NCI-H187 (cell line): ENCODE data around the gene FAM117B.

Experiments
- DNase-seq, 2 experiments: peaks; one replicate each; lab custom pipeline; 2025; lab: John Stamatoyannopoulos, UW

The FAM117B gene

GRCh38 chr2:202634556-202635427 is at the start of gene FAM117B:
FAM117B (plus strand) TSS chr2:202634969; CDS start chr2:202635188, 219 bp downstream.
- peak; percentile 87 to 89 for DNase-seq

- peak in 1 of 2 experiments; percentile 12 for DNase-seq
Measured at GRCh38 chr2:202588647-202589581, 45.9 kb upstream of the FAM117B start.

GRCh38 chr2:202589582-202589949 is 45.2 kb upstream of the FAM117B start:
- no peak for DNase-seq

- DNase-seq, result no peak
Measured at GRCh38 chr2:202592566-202592965, 42.2 kb upstream of the FAM117B start.

- no peak for DNase-seq
Measured at GRCh38 chr2:202599105-202599504, 35.7 kb upstream of the FAM117B start.

GRCh38 chr2:202599911-202600310 is 34.9 kb upstream of the FAM117B start:
- no peak for DNase-seq

GRCh38 chr2:202604699-202605098 is 30.1 kb upstream of the FAM117B start:
- DNase-seq, result no peak

GRCh38 chr2:202605174-202605573 is 29.6 kb upstream of the FAM117B start:
- DNase-seq, result no peak

- no peak for DNase-seq
Measured at GRCh38 chr2:202608142-202608852, 26.5 kb upstream of the FAM117B start.

- no peak for DNase-seq
Measured at GRCh38 chr2:202609381-202610145, 25.2 kb upstream of the FAM117B start.

GRCh38 chr2:202610380-202610779 is 24.4 kb upstream of the FAM117B start:
- DNase-seq, result no peak

GRCh38 chr2:202612145-202612544 is 22.6 kb upstream of the FAM117B start:
- DNase-seq, result no peak

GRCh38 chr2:202613479-202613878 is 21.3 kb upstream of the FAM117B start:
- DNase-seq, result no peak

- no peak for DNase-seq
Measured at GRCh38 chr2:202624133-202624532, 10.6 kb upstream of the FAM117B start.

- DNase-seq, result no peak
Measured at GRCh38 chr2:202627042-202627441, 7.7 kb upstream of the FAM117B start.

GRCh38 chr2:202628646-202629198 is 6.0 kb upstream of the FAM117B start:
- DNase-seq, result no peak

GRCh38 chr2:202632682-202633290 is 2.0 kb upstream of the FAM117B start:
- no peak for DNase-seq

GRCh38 chr2:202633470-202633869 is 1.3 kb upstream of the FAM117B start:
- no peak for DNase-seq

- peak; percentile 33 to 34 for DNase-seq
Measured at GRCh38 chr2:202635428-202636212, 851 bp downstream of the FAM117B start.

GRCh38 chr2:202636213-202636513 is 1.4 kb downstream of the FAM117B start:
- DNase-seq, result no peak
